Stomach smooth muscle (tissue), 2 donors: ENCODE results near the gene FBXL7.

Experiments
- H3K27ac ChIP-seq: one replicate; pipeline ENCODE4 v1.7.0; 2013; ENCODE audit warnings: mild to moderate bottlenecking, low read length, inconsistent platforms
- H3K27me3 ChIP-seq, 2 donors: one replicate each; pipeline ENCODE4 v1.7.0; 2013; ENCODE audit warnings: low read length in 2 of 2; ENCODE audit not compliant: insufficient read depth in 2 of 2, control insufficient read depth in 1 of 2
- H3K36me3 ChIP-seq, 2 donors: one replicate each; pipeline ENCODE4 v1.7.0; 2013; ENCODE audit warnings: low read length in 2 of 2; ENCODE audit not compliant: control insufficient read depth in 2 of 2, insufficient read depth in 2 of 2
- H3K4me1 ChIP-seq: one replicate; pipeline ENCODE4 v1.7.0; 2013; ENCODE audit warnings: low read length; ENCODE audit not compliant: control insufficient read depth, insufficient read depth
- H3K4me3 ChIP-seq, 2 donors: one replicate each; pipeline ENCODE4 v1.7.0; 2013; ENCODE audit warnings: low read length in 2 of 2
- H3K9ac ChIP-seq, 2 donors: one replicate each; pipeline ENCODE4 v1.7.0; 2013; ENCODE audit warnings: low read length in 2 of 2, mild to moderate bottlenecking in 1 of 2
- H3K9me3 ChIP-seq, 2 donors: one replicate each; pipeline ENCODE4 v1.7.0; 2013; ENCODE audit warnings: low read length in 2 of 2; ENCODE audit not compliant: control insufficient read depth in 2 of 2
- donor health status: healthy.
- donor health status: Pancreatic carcinoma.

Gene FBXL7

DNA sequence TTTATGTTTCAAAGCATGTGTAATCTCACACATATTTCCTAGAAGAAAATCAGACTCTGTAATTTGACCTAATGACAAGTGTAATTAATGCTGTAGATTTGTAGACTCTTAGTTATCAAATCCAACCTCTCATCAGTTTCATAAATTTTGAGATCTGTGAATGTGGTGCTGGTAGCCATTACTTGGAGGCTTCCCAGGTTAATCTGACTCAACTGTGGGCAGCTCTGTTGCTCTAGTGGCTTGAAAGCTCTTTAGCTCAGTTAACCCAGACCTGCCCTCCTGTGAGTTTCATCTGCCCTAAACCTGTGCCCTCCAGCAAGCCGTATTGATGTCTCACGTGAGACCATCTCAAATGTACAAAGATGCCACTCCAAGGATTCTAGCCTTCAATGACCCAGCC, 323.4 kb downstream of the FBXL7 start:
- H3K9me3 ChIP-seq: no peaks in the 10 kb centered on the region
- H3K36me3 ChIP-seq: no peaks in the 10 kb centered on the region
- no peaks in the 10 kb centered on the region for H3K27me3 ChIP-seq
- no peaks in the 10 kb centered on the region for H3K4me1 ChIP-seq
- no peak overlapping the region for H3K27ac ChIP-seq
- H3K4me3 ChIP-seq: no peak overlapping the region
- no peak overlapping the region for H3K9ac ChIP-seq

DNA sequence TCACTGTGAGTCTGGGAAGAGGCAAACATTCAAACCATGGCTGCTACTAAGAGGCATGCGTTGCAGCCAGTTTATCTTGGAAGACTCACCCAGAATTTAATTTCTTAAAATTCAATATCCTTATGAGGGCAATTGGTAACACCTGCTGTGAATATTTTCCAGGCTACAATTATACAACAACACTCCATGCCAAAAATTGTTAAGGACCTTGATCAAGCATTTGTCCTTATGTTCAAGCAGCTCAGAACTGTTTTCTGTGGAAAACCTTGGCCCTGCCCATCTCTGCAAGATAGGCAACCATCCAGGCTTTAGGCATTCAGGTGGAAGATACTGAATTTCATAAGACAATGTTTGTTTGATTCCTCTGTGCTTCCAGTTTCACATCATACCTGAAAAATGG, 327.8 kb downstream of the FBXL7 start:
- Histone ChIP-seq H3K9me3 (no peaks in the 10 kb centered on the region), H3K27ac (no peak overlapping the region), H3K27me3 (no peaks in the 10 kb centered on the region), H3K36me3 (no peaks in the 10 kb centered on the region), H3K4me1 (no peaks in the 10 kb centered on the region), H3K9ac (no peak overlapping the region), H3K4me3 (no peak overlapping the region)

DNA sequence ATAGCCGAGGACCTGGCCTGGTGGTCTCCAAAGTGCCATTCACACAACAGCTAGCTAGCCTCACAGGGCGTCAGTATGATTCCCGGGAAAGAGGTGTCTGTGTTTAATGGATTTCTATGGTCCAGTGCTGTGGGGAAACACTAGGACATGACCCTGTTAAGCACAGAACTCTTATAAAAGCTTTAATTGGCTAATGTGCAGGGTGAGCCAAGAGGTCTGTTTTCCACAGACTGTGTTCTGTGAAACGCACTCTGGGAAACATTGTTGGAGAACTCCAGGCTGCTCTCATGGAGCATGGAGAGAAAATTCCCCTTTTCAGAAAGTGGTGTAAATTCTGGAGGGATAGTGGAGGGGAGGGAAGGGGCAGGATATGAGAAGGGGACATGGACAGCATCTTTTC, 331.4 kb downstream of the FBXL7 start:
- Histone ChIP-seq H3K27ac (no peak overlapping the region), H3K9me3 (no peaks in the 10 kb centered on the region), H3K9ac (no peak overlapping the region), H3K36me3 (no peaks in the 10 kb centered on the region), H3K4me3 (no peak overlapping the region), H3K27me3 (no peaks in the 10 kb centered on the region), H3K4me1 (no peaks in the 10 kb centered on the region)

DNA sequence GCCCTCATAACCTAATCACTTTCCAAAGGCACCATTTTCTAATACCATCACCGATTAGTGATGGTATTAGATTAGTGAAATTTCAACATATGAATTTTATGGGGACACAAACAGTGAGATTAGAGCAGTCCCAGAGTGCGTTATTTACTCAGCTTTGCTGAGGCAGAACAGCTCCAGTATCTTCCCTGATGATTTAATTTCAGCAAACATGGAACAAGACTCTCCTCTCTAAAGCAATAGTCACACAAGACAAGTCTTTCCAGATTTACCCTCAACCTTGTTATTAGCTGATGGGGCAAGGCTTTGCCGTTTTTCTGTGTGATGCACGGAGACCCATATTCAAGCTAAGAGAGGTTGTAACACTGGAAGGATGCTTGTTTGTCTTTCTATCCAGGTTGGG, 333.4 kb downstream of the FBXL7 start:
- Histone ChIP-seq H3K4me1 (no peaks in the 10 kb centered on the region), H3K27me3 (no peaks in the 10 kb centered on the region), H3K9me3 (no peaks in the 10 kb centered on the region), H3K4me3 (no peak overlapping the region), H3K27ac (no peak overlapping the region), H3K36me3 (no peaks in the 10 kb centered on the region), H3K9ac (no peak overlapping the region)

DNA sequence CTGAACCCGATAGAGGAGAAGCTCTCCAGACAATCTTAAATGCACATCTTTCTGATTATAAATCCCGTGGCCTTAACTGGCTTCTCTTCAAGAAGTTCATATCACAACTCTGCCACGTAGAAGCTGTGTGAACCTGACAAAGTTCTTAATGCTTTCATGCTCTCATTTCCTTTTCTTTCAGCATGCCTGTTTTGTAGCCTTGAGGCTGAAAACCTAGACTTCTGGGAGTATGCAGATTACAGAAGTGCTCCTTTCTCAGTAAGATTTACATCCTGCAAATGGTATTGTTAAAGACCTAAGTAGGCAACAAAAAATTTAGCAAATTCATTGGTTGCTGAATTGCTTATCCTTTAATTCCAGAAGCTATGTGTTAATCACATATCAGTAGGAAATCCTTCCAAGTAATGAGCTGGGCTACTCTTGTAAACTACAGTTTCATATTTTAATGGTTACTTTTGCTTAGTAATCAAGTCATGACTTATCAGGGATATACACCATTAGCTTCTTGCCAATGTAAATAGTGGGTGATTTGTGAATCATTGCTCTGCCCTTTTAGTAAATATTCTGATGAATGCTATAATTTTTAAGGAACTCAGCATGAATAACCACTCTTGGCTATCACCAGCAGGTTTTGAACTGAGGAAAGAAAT, 334.7 kb downstream of the FBXL7 start:
- Histone ChIP-seq H3K9me3 (no peaks in the 10 kb centered on the region), H3K36me3 (no peaks in the 10 kb centered on the region), H3K27me3 (no peaks in the 10 kb centered on the region), H3K27ac (no peak overlapping the region), H3K4me1 (no peaks in the 10 kb centered on the region), H3K4me3 (no peak overlapping the region), H3K9ac (no peak overlapping the region)

DNA sequence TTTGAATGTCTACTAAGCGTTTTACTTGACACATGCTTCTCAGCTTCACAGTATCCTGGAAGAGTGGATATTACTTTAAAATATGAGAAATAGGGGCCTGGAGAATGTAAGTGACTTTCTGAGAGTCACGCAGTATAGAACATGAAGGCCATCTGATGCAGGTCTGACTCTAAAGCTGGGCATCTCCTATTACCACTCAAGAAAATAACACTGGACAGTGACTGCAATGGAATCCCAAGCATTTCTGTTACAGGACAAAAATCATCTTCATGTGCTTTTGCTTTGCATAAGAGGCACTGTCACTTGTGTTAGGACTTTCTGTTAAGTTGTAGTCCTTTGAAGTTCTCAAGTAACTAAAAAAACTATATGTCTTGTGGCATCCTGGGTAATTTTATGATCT, 335.5 kb downstream of the FBXL7 start:
- Histone ChIP-seq H3K27ac (no peak overlapping the region), H3K4me3 (no peak overlapping the region), H3K9ac (no peak overlapping the region), H3K36me3 (no peaks in the 10 kb centered on the region), H3K27me3 (no peaks in the 10 kb centered on the region), H3K4me1 (no peaks in the 10 kb centered on the region), H3K9me3 (no peaks in the 10 kb centered on the region)

DNA sequence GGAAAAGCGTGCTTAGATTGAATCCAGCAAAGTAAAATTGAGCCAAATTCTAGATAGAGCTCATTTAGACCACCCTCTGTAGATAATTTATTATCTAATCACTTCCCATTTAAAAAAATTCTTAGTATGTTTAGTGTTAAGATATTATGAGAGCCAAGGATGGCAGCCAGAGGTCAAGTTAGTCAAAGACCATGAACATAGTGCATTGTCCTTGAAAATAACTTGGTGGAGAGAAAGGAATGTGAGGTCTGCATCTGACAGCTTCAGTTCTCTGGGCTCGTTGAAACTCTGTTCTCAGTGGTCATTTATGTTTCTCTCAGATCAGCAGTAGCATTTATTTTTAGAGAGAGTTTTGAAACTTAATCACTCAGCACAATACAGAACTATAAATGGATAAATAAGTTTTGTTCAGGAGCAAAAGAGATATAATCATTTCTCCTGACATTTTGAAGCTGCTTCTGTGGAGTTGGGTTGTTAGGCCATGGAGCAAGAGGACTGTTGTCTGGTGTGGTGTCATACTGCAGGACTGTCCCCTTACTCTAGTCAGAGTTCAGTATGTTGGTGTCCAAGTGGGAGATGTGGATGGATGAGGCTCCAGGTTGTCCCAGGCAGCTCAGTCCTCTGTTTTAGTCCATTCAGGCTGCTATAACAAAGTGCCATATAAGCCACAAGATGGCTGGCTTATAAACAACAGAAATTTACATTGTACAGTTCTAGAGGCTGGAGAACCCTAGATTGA, 337.7 kb downstream of the FBXL7 start:
- Histone ChIP-seq H3K36me3 (no peaks in the 10 kb centered on the region), H3K27ac (no peak overlapping the region), H3K9me3 (peaks cover 0 to 4% of the 10 kb centered on the region in 2 donors), H3K4me3 (no peak overlapping the region), H3K27me3 (no peaks in the 10 kb centered on the region), H3K9ac (no peak overlapping the region), H3K4me1 (no peaks in the 10 kb centered on the region)

DNA sequence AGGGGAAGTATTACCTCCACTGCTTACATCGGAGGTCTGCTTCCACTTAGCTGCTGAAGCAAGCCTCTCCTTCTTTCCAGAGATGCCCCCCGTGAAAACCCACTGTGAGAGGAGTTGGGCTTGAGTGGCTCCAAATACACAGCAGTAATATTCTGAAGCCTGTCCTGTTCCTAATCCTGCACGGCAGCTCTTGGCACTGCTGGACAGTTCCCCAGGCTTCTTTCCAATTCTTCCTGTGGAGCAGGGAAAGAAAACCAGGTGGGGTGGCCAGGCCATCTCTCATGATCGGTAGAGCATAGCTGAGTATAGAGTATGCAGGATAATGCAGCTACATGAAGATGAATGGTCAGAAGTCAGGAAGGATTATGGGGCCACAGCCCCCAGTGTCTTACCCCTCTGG, 344.3 kb downstream of the FBXL7 start:
- Histone ChIP-seq H3K9ac (no peak overlapping the region), H3K9me3 (peaks cover 0 to 4% of the 10 kb centered on the region in 2 donors), H3K36me3 (no peaks in the 10 kb centered on the region), H3K27me3 (no peaks in the 10 kb centered on the region), H3K4me1 (no peaks in the 10 kb centered on the region), H3K27ac (no peak overlapping the region), H3K4me3 (no peak overlapping the region)

DNA sequence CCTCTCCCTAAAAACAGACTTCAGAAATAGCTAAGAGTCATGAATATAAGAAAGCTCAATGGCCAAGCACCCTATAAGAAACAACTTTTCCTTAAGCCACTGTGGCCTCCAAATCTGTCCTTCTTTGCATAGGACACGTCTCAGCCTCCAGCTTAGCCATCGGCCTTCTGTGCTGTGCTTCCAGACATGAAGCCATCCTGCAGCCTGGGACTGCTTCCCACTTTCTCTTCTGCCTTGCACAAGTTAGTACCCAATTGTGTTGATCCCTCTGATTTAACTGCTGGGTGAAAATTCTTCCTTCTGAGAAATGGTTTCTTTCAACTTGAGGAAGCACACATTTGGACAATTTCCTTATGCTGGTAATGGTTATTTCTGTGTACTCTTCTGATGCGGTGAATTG, 344.9 kb downstream of the FBXL7 start:
- Histone ChIP-seq H3K4me3 (no peak overlapping the region), H3K4me1 (no peaks in the 10 kb centered on the region), H3K9ac (no peak overlapping the region), H3K27ac (no peak overlapping the region), H3K27me3 (no peaks in the 10 kb centered on the region), H3K36me3 (no peaks in the 10 kb centered on the region), H3K9me3 (peaks cover 0 to 4% of the 10 kb centered on the region in 2 donors)

DNA sequence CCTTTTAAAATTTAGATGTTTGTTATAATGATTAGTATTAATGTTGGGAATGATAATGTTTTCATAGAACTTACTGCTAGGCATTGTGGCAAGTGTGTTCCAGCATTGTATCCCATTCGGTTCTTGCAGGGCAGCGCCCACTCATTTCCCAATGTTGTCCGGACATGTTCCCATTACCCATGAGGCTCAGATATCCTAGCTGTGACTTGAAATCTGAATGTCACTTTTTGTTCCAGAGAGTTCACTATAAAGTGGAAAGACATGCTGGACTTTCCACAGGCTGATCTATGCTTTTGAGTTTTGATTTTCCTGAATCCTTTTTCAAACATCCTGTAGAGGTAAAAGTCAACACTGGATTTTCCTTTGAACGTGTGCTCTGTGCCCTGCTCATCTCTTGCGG, 350.6 kb downstream of the FBXL7 start:
- no peaks in the 10 kb centered on the region for H3K36me3 ChIP-seq
- H3K27ac ChIP-seq: no peak overlapping the region
- no peak overlapping the region for H3K4me3 ChIP-seq
- no peaks in the 10 kb centered on the region for H3K27me3 ChIP-seq
- H3K4me1 ChIP-seq: no peaks in the 10 kb centered on the region
- H3K9me3 ChIP-seq: no peaks in the 10 kb centered on the region
- no peak overlapping the region for H3K9ac ChIP-seq

DNA sequence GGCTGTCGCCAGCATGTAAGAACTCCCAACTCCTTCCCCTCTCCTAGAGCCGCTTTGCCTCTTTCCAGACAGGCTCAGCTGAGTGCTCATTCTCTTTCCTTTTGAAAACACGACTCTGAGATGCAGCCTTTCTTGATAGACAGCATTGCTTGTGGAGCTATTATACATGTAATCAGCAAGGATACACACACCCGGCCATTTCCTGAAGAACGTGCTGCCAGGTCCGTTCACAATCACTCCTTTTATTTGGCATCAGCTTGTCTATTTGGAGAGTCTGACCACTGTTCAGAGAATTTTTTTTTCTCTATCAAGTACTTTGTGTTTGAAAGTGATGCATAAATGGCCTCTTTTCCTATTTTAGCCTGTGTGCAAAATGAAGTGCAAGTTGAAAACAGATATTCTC, 351.0 kb downstream of the FBXL7 start:
- Histone ChIP-seq H3K9ac (no peak overlapping the region), H3K27me3 (no peaks in the 10 kb centered on the region), H3K27ac (no peak overlapping the region), H3K36me3 (no peaks in the 10 kb centered on the region), H3K9me3 (no peaks in the 10 kb centered on the region), H3K4me3 (no peak overlapping the region), H3K4me1 (no peaks in the 10 kb centered on the region)
